Measurements from ENCODE around the gene ABCB1. TPM values are rescaled to one million over a fixed set of nuclear protein-coding genes. Genes with fewer than 3 reads are reported as not detected.
A peak's percentile ranks its signal among the peaks of the same experiment; 100 is the strongest.

The ABCB1 gene
- total and polyA plus RNA-seq, 2 donors (not counting 3 experiments of a cell fraction or from before 2014, with no cell fraction given), result 7.1 to 7.5 TPM

DNA sequence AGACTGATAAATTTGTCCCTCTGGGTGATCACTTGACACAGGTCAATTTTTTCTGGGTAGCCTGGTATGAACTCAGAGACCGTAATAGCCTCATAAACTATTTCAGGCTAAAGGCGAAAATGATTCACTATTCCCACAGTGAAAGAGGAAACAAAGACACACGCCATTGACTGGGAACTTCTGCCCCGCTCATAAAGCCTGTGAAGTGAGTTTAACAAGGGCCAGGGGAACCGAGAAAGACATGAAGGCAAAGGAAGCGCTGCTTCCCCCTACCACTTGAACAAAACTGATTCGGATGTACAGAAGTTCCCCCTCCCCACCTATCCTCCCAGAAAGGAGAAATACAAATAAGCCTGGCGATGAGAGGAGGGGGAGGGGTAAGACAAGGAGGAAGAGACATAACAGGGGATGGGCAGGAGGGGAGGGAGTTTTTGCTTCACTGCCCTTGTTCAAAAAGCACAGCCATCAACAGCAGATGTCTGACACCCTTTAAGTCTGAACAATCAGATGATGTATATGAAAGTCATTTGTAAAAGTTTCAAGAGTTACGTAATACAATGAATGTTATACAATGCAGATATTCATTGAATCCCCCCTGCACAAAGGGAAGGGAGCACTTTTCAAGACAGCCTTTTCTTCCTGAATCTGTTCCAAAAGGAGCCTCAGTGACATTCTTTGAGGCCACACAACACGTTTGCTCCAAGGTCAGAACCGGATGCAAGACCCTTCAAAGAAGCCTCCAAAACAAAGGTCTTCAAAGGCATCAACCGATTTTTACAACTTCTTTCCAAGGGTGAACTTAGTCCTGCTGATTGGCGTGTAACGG, 125.9 kb downstream of the ABCB1 start:
- peak; percentile 46 for DNase-seq (ENCODE audit: low read depth, low spot score)
- dilution Hi-C loops (cut with MboI; ENCODE audit: extremely low pct_ligation_motif_present, low sequenced_read_pairs) (no loop called here), intact Hi-C loops (cut with micrococcal nuclease) (no loop called here)
- Histone ChIP-seq H3K9me1 (replicated peaks; ENCODE audit: control insufficient read depth, extremely low read depth, insufficient read depth, low read length) (no peaks in the 10 kb centered on the region), H3K27me3 (ENCODE audit: control insufficient read depth in 2 of 2, insufficient read depth in 2 of 2, low read length in 2 of 2) (peaks cover 26 to 58% of the 10 kb centered on the region in 2 experiments), H2AFZ (ENCODE audit: low read depth, low read length) (peak overlapping the region; percentile 51), H3K4me1 (ENCODE audit: control insufficient read depth, extremely low read depth, insufficient read depth, low read length) (peaks cover 6% of the 10 kb centered on the region), H3K27ac (ENCODE audit: insufficient read depth, low read depth, low read length) (no peak overlapping the region), H3K4me3 (replicated peaks in 1 of 3; ENCODE audit: insufficient read depth in 1 of 3, low read depth in 1 of 3, low read length in 3 of 3) (peak overlapping the region in 1 of 3 experiments; percentile 45), H3K4me2 (ENCODE audit: insufficient read depth, low read length) (peak overlapping the region; percentile 65), H3K36me3 (ENCODE audit: control insufficient read depth in 2 of 2, extremely low read depth in 1 of 2, insufficient read depth in 2 of 2, low read length in 2 of 2) (no peaks in the 10 kb centered on the region), H3K9ac (replicated peaks; ENCODE audit: extremely low read depth, insufficient read depth, low read length) (no peak overlapping the region), H4K20me1 (replicated peaks; ENCODE audit: control insufficient read depth, extremely low read depth, insufficient read depth, low read length) (no peaks in the 10 kb centered on the region), H3K9me3 (replicated peaks; ENCODE audit: control insufficient read depth, insufficient read depth, low read length) (no peaks in the 10 kb centered on the region), H3K79me2 (ENCODE audit: control insufficient read depth, insufficient read depth, low read length) (no peaks in the 10 kb centered on the region)
- no peak for TF ChIP-seq MYC (IDR thresholded peaks at IDR 0.05; ENCODE audit: low read depth, low read length)
- no peak for TF ChIP-seq JUN (IDR thresholded peaks at IDR 0.05; ENCODE audit: borderline replicate concordance, insufficient read depth, insufficient read length, low read depth)
- TF ChIP-seq GATA2 (IDR thresholded peaks at IDR 0.05; ENCODE audit: insufficient read depth, insufficient read length, low read depth, low read length), result no peak
- no peak for TF ChIP-seq FOS (IDR thresholded peaks at IDR 0.05; ENCODE audit: borderline replicate concordance, insufficient read depth, low read length)
- TF ChIP-seq, protein P1, sequence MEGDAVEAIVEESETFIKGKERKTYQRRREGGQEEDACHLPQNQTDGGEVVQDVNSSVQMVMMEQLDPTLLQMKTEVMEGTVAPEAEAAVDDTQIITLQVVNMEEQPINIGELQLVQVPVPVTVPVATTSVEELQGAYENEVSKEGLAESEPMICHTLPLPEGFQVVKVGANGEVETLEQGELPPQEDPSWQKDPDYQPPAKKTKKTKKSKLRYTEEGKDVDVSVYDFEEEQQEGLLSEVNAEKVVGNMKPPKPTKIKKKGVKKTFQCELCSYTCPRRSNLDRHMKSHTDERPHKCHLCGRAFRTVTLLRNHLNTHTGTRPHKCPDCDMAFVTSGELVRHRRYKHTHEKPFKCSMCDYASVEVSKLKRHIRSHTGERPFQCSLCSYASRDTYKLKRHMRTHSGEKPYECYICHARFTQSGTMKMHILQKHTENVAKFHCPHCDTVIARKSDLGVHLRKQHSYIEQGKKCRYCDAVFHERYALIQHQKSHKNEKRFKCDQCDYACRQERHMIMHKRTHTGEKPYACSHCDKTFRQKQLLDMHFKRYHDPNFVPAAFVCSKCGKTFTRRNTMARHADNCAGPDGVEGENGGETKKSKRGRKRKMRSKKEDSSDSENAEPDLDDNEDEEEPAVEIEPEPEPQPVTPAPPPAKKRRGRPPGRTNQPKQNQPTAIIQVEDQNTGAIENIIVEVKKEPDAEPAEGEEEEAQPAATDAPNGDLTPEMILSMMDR (IDR thresholded peaks at IDR 0.05; ENCODE audit: extremely low read depth in 1 of 2, insufficient read depth in 1 of 2, low read depth in 1 of 2, low read length in 2 of 2), result no peak
- TF ChIP-seq POLR2AphosphoS5 (IDR thresholded peaks at IDR 0.05; ENCODE audit: insufficient read depth, low read depth, low read length), result no peak
- TF ChIP-seq, protein P2, sequence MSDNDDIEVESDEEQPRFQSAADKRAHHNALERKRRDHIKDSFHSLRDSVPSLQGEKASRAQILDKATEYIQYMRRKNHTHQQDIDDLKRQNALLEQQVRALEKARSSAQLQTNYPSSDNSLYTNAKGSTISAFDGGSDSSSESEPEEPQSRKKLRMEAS (IDR thresholded peaks at IDR 0.05; ENCODE audit: insufficient read depth, insufficient read length), result no peak
- no peak for TF ChIP-seq EZH2 (IDR thresholded peaks at IDR 0.05; ENCODE audit: borderline replicate concordance, low read depth, low read length, severe bottlenecking)
- TF ChIP-seq POLR2A (IDR thresholded peaks at IDR 0.05; ENCODE audit: low read depth, low read length), result no peak
- BruUV-seq (replicated peaks), result no TSS peak
- peak; percentile 18 for FAIRE-seq
- CTCF ChIA-PET, result no interaction called here
- POLR2A ChIA-PET, result no interaction called here
